ENCODE measurements around the gene KCTD15.
A peak's percentile ranks its signal among the peaks of the same experiment; 100 is the strongest.

KCTD15 gene

DNA sequence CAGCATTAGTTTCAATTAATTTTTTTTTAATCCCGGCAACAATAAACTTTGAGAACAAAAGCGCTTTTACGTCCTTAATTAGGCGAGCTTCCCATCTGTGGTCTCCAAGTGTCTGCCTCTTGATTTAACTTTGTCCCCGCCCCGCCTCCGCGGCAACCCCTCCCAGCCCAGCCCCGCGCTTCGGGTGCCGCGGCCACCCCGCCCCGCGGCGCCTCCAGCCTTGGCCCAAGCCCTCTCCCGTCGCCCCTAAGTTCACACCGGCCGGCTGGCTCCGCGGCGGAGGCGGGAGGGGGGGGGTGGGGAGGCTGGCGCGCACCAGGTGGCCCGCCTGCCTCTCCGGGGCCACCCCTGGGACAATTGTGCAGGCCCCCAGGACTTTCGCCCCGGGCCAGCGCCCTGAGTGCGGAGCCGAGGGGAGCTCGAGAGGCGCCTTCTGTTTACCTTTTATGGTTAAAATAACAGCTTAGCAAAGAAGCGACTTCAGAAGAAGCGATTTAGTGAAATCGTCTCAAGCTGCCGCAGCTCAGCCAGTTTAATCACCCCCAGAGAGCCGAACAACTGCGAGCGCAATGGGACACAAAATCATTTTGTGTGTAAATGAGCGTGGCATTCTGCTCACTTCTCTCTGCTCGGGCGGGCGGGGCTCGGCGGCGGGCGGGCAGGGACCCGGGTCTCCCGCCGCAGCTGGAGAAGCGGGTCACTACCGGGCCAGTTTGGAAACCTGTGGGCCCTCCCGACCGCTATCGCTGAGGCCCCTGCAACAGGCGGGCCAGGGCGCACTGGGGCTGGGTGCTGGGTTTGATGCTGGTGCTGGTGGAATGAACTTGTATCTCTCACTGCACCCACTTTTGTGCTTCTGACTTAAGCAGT lies 1.4 kb downstream of the KCTD15 start:
- DNase-seq (ENCODE audit: low spot score), result peak; percentile 88

DNA sequence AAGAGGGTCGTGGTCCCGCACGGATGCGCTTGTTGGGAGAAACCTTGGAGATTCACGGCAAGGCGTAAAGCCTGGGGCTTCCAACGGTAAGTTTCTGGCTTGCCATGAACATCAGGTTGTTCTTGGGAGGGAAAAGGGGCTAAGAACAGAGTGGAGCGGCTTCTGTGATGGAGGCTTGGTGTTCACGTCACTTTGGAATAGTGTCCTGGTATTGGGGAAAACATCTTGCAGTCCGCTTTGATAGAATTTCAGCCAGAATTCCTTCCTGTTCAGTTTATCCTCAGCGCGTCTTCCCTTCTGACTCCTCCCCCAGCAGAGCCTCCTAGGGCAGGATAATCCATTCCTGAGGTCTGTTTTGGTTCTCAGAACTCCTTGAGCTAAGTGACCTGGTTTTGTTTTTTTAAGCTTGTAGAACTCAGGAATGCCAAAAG lies 2.0 kb downstream of the KCTD15 start:
- peak; percentile 54 for DNase-seq (ENCODE audit: low spot score)

DNA sequence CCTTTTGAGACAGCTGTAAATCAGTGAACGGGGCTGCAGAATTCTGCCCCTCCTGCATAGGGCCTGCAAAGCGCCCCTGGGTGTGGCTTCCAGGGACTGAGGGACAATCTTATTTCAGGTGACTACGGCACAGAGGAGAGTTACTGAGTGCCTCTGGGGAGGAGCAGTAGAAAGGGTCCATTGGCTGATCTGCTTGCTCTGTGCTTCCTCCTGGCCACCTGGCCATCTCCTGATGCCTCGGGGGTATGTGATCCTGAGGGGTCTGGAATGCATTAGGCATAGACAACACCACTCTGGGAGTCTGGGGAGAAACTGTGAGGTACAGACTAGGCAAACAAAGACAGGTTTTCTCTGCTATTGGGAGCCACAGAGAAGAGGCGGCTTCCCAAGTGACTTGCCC lies 2.8 kb downstream of the KCTD15 start:
- DNase-seq (ENCODE audit: low spot score), result no peak

DNA sequence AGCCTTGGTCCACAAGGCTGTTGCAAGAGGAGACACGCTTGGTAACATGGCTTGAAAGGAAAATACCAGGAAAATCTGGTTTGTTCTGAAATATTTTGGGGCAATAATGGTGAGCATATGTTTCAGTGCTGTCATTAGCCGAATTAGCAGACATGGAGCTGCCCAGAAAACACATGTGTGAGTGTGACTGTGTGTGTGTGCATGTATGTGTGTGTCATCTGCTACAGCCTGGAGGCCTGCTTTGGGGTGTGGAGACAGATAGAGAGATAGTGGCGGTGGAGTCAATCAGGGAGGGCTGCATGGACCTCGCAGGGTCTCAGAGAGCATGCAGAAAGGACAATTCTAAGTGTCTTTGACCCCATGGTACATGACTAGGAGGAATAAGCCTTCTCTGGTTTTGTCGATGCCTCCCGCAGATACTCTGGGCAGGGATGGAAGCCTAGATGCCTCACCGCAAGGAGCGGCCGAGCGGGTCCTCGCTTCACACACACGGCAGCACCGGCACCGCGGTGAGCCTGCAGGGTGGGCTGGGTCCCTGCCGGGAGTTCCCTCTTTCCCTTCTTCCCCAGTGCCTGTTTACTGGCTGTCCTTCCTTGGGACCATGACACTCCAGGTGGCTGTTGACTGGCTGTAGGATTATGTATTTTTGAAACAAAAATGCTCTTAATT lies 3.5 kb downstream of the KCTD15 start:
- no peak for DNase-seq (ENCODE audit: low spot score)

DNA sequence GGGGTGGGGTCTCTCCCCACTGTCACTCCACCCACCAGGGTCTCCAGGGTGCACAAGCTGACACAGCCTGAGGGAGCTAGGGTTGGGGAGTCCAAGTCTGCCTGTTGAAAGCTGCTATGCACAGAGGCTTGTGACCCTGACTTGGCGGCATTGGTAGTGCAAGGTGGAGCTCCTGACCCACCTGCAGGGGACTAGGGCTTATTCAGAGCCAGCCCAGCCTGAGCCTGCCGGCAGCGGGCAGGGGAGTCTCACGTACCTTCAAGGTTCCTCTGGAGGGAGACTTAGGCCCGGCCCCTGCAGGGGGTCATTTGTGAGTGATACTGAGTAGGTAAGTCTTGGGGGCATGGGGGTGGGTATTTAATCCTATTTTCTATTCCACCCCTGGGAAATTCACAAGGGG lies 4.7 kb downstream of the KCTD15 start:
- no peak for DNase-seq (ENCODE audit: low spot score)

DNA sequence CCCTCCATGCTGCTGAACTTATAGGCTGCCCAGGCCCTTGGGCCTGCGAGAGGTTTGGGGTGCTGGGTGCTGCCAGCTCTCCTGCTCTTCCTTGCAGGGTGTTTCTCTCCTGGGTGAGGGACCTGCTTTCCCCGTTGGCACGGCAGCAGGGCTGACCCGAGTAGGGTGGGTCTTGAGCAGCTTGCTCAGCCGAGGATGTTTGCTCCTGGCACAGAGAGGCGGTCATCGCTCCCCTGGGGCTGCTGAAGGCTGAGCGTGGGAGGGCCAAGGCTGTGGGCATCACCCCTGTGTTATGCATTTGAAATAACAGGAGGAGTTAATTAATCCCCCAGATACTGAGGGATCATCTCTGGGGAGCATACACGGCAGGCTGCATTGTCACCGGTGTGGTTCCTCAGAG lies 5.3 kb downstream of the KCTD15 start:
- no peak for DNase-seq (ENCODE audit: low spot score)

DNA sequence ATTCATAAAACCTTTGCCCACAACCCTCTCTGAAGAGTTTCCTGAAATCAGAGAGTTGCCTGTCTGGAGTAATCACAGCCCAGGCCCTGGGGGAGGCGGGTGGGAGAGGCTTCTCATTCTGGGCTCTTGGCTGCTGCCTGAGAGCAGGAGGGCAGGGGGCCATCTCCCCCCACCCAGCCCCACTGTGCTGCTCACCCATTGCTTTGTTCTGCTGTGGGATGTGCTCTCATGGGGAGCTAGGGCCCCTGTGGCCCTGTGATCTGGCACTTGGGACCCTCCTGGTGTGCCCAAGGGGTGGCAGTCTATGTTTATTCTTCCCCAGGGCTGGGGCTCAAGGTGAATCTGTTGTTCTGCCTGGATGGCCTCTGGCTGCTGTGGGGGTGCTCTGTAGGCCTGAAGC lies 6.1 kb downstream of the KCTD15 start:
- DNase-seq (ENCODE audit: low spot score), result no peak

DNA sequence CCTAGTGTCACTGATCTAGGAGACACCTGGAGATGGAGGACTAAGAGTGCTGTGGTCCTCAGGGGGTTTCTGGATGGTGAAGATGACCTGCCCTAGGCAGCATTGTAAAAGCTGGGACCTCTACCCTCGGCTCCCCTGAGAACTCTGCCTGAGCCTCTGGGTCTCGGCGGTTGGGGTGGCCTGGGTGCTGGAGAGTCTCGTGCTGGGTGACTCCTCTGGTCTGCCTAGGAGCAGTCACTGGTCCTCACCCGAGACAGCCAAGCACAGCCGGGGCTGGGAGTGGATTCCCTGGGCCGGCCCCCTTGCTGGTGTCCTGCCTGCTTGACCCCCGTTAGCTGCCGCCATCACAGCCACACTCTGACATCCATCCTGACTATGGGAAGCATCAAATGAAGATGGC lies 6.7 kb downstream of the KCTD15 start:
- no peak for DNase-seq (ENCODE audit: low spot score)

DNA sequence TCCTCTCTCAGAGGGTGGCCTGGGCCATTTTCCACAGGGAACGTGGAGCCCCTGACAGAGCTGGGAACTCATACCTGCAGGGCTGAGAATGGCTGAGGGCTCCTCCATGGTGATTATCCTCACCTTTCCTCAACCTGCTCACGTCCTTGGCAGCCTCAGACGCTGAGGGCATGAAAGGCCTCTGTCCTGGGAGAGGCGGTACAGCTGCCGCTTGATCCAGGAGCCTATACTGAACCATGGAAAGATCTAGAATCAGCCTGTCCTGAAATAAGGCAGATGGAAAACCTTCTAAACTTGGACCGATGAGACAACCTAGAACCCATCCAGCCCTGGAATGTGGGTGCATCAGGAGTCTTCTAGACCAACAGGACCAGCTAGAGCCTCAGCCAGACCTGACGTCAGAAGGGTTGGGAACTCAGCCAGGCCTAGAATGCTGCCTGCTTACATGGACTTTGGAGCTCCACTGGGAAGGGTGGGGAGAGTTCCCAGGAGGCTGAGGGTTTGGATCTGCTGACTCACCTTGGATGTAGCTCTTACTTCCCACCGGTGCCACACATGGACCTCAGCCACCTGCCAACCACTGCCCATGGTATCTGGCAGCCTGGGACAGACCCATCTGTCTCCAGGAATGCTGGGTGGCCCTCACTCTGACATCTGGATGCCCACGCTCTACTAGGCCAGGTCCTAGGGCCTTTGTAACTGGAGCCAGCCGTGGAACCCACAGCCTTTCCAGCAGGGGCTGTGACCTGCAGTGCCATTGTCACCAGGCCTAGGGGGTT lies 7.5 kb downstream of the KCTD15 start:
- DNase-seq (ENCODE audit: low spot score), result no peak

DNA sequence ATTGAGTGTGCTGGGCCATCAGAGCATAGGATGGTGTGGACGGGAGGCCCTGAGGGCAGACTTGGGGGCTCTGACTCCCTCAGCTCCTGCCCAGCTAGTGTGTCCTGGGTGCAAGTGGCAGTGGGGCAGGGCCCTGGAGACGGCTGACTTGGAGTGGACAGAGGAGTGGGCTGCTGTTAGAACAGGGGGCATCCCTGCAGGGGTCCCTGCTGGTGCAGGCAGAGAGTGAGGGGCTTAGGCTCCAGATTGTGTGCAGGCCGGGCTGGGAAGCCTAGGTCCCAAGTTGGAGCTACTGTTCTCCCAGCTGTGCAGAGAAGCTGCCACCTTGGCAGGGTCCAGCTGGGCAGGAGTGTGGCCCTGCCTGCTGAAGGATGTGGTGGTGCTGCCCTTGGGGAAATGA lies 8.6 kb downstream of the KCTD15 start:
- no peak for DNase-seq (ENCODE audit: low spot score)

DNA sequence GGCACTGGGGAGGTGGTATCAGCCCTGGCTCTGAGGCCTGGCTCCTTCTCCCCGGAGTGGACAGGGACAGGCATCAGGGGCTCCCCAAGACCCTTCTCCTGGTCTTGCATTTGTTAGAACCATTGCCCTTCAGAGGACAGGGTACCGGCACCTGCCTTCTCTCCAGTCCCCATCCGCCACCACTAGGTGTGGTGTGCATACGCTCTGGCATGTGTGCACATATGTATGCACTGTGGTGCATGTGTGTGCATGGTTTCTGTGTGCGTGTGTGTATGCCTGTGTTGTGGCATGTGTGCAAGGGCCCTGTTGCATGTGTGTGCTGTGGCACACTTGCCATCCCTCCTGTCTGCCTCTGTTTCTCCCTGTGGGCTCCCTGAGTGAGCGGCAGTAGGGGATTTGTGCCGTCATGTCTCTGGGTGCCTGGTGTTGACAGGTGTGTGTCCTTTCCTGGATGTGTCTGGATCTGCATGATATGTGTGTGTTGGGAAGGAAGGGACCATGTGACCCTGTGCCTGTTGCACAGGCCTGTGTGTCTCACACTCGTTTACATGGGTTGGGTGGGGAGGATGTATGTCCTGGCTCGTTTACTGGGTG lies 9.3 kb downstream of the KCTD15 start:
- no peak for DNase-seq (ENCODE audit: low spot score)

DNA sequence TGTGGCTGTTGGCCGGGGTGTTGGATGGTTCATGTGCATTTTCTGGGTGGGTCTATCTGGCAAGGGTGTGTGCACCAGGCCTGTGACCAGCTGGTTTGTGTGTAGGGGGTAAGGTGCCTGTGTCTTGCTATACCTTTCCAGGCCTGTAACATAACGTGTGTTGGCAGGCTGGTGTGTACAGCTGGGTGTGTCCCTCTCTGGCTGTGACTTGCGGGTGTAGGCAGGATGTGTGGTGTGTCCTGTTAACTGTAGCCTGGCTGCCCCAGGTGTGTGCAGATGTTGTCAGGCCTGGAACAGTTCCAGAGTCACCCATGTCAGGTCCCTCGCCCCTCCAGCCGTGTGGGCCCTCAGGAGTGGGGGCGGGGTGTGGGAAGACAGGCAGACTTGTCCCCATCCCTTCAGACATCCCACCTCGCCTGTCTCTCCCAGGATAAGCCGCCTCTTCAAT lies 9.8 kb downstream of the KCTD15 start:
- no peak for DNase-seq (ENCODE audit: low spot score)

DNA sequence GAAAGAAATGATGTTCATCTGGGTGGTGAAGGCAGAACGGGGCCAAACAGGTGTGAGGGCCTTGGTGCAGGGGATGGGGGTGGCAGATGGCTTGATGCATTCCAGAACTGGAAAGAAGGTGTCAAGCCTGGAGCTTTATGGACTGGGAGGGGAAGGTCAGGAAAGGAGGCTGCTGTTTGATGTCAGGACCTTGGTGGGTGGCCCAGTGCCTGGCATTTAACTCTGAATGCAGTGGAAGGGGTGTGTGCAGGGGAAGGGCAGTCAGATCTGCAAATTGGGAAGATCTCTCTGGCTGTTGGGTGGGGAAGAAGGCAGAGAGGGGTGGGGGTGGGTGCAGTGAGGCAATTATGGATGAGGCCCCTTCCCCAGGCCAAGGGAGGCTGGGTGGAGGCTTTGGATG lies 11.7 kb downstream of the KCTD15 start:
- no peak for DNase-seq (ENCODE audit: low spot score)

DNA sequence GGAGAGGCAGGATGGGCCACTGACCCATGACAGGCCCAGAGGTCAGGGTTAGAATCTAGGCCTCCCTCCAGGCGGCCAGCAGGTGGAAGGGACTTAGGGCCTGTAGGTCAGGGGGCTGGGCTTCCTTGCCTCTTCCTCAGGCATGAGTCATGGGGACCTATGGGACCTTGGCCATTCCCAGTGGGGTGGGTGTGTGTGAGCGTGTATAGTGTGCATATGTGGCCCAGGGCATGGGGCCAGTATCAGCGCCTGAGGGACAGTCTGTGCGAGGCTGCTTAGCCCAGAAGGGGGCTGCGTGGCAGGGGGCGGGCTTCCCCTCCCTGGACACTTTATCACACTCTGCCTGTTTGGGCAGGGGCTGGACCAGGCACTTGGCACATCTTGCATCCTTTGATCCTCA lies 13.3 kb downstream of the KCTD15 start:
- no peak for DNase-seq (ENCODE audit: low spot score)

DNA sequence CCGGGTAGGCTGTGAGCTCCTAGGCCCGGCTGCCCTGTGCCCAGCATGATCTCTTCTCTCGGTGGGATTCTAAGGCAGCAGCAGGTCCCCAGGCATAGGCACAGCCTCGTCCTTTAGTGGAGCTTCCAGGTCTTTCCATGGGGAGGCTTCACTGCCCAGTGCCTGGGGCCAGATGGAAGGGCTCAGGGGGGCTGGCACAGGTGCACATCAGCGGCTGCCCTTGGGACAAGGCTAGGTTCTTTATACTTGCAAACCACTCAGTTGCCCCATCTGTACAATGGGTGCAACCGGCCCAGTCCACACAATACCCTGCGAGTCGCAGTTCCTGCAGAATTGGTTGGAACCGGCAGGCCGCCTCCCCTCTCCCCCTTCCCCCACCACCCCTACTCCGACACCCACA lies 14.2 kb downstream of the KCTD15 start:
- no peak for DNase-seq (ENCODE audit: low spot score)

DNA sequence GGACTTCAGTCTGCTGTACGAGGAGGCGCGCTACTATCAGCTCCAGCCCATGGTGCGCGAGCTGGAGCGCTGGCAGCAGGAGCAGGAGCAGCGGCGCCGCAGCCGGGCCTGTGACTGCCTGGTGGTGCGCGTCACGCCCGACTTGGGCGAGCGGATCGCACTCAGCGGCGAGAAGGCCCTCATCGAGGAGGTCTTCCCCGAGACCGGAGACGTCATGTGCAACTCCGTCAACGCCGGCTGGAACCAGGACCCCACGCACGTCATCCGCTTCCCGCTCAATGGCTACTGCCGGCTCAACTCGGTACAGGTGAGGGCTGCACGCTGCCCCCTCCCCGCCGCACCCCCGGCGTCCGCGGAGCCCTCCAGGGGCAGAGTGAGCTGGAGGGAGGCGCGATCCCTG lies 14.6 kb downstream of the KCTD15 start:
- DNase-seq (ENCODE audit: low spot score), result no peak

DNA sequence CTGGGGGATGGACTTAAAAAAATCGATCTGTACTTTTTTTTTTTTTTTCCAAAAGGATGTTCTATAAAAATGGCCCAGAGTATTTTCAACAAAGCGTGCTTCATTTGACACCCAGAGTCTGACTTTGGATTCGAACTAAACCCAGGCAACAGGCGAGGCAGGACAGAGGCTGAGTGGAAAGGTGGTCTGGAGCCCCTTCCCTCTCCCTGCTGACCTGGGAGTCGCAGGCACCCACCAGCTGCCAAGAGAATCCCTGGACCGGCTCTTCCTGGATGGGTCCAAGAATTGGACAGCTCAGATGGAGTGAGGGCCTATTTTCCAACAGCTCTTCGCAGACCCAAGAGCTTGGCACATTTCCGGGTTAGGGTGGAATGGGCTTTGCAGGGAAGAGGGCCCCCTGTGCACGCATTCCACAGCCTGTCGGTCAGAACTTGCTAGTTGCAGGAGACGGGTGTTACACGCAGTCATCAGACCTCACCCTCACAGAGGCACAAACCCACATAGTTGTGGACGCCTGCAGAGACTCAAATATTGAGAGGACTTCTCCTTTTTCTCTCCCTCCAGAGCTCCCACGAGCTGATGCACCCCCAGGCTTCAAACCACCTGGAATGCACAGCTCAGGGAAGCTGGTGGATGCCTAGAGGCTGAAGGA lies 15.2 kb downstream of the KCTD15 start:
- DNase-seq (ENCODE audit: low spot score), result no peak

DNA sequence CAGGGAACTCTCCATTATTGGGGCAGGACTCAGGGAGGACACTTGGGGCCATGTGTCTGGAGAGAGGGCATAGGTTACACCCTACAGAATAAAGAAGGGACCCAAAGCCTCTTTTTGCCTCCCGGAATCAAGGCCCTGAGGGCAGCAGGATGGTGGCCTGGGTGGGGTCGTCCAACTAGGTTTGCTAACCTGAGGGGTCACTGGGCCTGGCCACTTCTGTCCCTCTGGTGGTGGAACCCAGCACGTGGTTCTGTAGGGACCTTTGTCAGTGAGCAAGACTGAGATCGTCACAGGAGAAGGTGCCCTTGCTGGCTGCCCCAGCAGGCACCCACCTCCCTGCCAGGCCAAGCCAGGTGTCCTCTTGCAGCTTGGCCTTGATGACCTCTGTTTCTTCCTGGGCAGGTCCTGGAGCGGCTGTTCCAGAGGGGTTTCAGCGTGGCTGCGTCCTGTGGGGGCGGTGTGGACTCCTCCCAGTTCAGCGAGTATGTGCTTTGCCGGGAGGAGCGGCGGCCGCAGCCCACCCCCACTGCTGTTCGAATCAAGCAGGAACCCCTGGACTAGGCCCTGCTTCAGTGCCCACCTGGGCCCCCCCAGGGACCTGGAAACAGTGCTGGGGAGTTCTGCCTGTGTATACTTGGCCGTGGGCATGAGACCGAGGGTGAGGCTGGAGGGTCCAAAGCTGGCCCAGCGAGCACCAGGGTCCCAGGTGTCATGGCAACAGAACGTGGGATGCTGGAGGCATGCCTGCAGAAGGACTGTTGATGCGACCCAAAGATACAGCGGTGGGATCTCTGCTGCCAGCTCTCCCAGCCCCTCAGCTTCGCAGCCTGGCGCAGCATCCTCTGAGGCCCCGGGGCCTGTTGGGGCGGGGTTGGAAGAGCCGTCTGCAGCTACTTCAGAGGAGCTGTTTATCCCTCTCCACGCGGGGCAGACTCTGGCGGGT lies 16.0 kb downstream of the KCTD15 start:
- DNase-seq (ENCODE audit: low spot score), result peak; percentile 22

DNA sequence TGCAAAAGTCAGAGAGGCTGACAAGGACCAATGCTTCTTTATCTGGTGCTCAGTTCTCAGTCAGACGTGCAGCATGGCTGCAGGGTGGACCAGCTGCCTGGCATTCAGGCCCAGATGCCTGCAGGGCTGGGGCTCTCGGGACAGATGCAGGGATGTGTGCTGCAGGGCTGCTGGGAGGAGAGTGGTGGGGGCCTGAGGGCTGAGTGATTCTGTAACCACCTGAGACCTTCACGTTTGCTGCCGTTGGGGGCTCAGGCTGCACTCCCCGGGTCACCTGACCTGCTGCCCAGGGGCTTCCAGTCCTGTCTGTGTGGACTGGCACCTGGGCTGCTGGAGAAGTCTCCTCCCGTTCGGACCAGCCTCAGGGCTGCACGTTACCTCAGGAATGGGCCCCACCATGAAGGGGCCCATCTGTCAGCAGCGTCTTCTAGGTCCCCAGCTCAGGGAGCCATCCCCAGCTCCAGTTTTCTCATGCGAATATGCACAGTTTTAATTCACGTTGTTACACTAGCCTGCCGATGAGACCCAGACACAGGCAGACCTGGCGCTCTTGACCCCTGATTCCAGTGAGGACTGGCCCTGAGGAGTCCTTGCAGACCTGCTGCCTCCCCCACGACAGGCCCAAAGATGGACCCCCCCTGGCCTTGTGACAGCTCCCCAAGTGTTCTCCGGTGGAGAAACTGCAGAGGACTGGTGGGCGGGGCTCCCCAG lies 16.9 kb downstream of the KCTD15 start:
- peak; percentile 17 for DNase-seq (ENCODE audit: low spot score)

Measured in D341Med (cell line).